Smooth muscle cell (in vitro differentiated cells): ENCODE data around the gene ABLIM2. TPM values are rescaled to one million over a fixed set of nuclear protein-coding genes. Genes with fewer than 3 reads are reported as not detected.

ENCODE experiments used
- DNase-seq: peaks from one replicate; lab custom pipeline; 2025; ENCODE audit not compliant: unreplicated experiment; lab: John Stamatoyannopoulos, UW
- H2AFZ ChIP-seq: fragments of 200-600 bp; sonication (generic); 2 replicates; pipeline ENCODE4 v1.6.0; 2016; ENCODE audit warnings: antibody characterized with exemption, low read depth, mild to moderate bottlenecking
- H3F3A ChIP-seq: fragments of 200-600 bp; sonication (generic); 2 replicates; pipeline ENCODE4 v1.6.0; 2017; ENCODE audit warnings: antibody characterized with exemption, low read depth
- H3K27ac ChIP-seq: fragments of 200-600 bp; sonication (generic); 2 replicates; pipeline ENCODE4 v1.5.1; 2016; ENCODE audit warnings: low read depth, mild to moderate bottlenecking
- H3K27me3 ChIP-seq: fragments of 200-600 bp; sonication (generic); 2 replicates; pipeline ENCODE4 v1.6.1; 2016; ENCODE audit warnings: low read depth, mild to moderate bottlenecking
- H3K36me3 ChIP-seq: fragments of 200-600 bp; sonication (generic); 2 replicates; pipeline ENCODE4 v1.5.1; 2016; ENCODE audit warnings: low read depth
- H3K4me1 ChIP-seq: fragments of 200-600 bp; sonication (generic); 2 replicates; pipeline ENCODE4 v1.5.1; 2016; ENCODE audit warnings: low read depth
- H3K4me2 ChIP-seq: fragments of 200-600 bp; sonication (generic); 2 replicates; pipeline ENCODE4 v1.6.0; 2016; ENCODE audit warnings: mild to moderate bottlenecking
- H3K4me3 ChIP-seq: fragments of 200-600 bp; sonication (generic); 2 replicates; pipeline ENCODE4 v1.5.1; 2016; ENCODE audit warnings: mild to moderate bottlenecking
- H3K79me2 ChIP-seq: fragments of 200-600 bp; sonication (generic); 2 replicates; pipeline ENCODE4 v1.6.0; 2016; ENCODE audit warnings: low read depth, mild to moderate bottlenecking
- H3K9ac ChIP-seq: fragments of 200-600 bp; sonication (generic); 2 replicates; pipeline ENCODE4 v1.6.0; 2016; ENCODE audit warnings: low read depth
- H3K9me3 ChIP-seq: fragments of 200-600 bp; sonication (generic); replicated peaks from 2 replicates; pipeline ENCODE4 v1.5.1; 2016; ENCODE audit warnings: low read depth
- H4K20me1 ChIP-seq: fragments of 200-600 bp; sonication (generic); 2 replicates; pipeline ENCODE4 v1.6.0; 2016; ENCODE audit warnings: low read depth
- WGBS: methylation state at CpG from one replicate; pipeline ENCODE4 v1.1.7; 2016; ENCODE audit warnings: low lambda C conversion rate; 5-methylcytosine and 5-hydroxymethylcytosine counted together
- polyA plus RNA-seq: library from polyadenylated mRNA; unstranded; fragments of >200 nt; fragmentation: Nextera tagmentation; extraction: Ambion mirVana; gene quantifications from 2 replicates; pipeline ENCODE4 v1.2.1, GENCODE V29; 2016
- total RNA-seq: library from RNA; depleted of rRNA; stranded (reverse); fragments of >200 nt; gene quantifications from 2 replicates; pipeline ENCODE4 v1.2.3, GENCODE V29; 2014
- TF ChIP-seq, protein P1 (sequence below): fragments of 200-600 bp; sonication (generic); IDR thresholded peaks from 2 replicates; pipeline ENCODE4 v1.5.1; 2017; ENCODE audit warnings: borderline replicate concordance, mild to moderate bottlenecking, antibody characterized with exemption; ENCODE audit not compliant: insufficient read depth, poor library complexity, severe bottlenecking

The ABLIM2 gene
- total and polyA plus RNA-seq, 2 experiments from 2014 or later: 0.08 TPM; not detected in 1

- Histone ChIP-seq H3F3A (no peaks in the 10 kb centered on the region), H3K27me3 (no peaks in the 10 kb centered on the region), H3K9ac (no peak overlapping the region), H3K9me3 (no peaks in the 10 kb centered on the region), H3K79me2 (peaks cover 17% of the 10 kb centered on the region), H3K36me3 (no peaks in the 10 kb centered on the region), H2AFZ (no peak overlapping the region), H3K4me3 (no peak overlapping the region), H3K27ac (no peak overlapping the region), H4K20me1 (no peaks in the 10 kb centered on the region), H3K4me2 (no peak overlapping the region), H3K4me1 (peaks cover 14% of the 10 kb centered on the region)
- TF ChIP-seq, protein P1, sequence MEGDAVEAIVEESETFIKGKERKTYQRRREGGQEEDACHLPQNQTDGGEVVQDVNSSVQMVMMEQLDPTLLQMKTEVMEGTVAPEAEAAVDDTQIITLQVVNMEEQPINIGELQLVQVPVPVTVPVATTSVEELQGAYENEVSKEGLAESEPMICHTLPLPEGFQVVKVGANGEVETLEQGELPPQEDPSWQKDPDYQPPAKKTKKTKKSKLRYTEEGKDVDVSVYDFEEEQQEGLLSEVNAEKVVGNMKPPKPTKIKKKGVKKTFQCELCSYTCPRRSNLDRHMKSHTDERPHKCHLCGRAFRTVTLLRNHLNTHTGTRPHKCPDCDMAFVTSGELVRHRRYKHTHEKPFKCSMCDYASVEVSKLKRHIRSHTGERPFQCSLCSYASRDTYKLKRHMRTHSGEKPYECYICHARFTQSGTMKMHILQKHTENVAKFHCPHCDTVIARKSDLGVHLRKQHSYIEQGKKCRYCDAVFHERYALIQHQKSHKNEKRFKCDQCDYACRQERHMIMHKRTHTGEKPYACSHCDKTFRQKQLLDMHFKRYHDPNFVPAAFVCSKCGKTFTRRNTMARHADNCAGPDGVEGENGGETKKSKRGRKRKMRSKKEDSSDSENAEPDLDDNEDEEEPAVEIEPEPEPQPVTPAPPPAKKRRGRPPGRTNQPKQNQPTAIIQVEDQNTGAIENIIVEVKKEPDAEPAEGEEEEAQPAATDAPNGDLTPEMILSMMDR: no peak
- 87% methylated on average over 13 of the region's 13 CpGs for WGBS
- no peak for DNase-seq
Measured at GRCh38 chr4:8197521-8197920, 38.9 kb upstream of the ABLIM2 start.

- H3K27me3 ChIP-seq: no peaks in the 10 kb centered on the region
- no peaks in the 10 kb centered on the region for H3K36me3 ChIP-seq
- H3K79me2 ChIP-seq: peaks cover 15% of the 10 kb centered on the region
- H4K20me1 ChIP-seq: no peaks in the 10 kb centered on the region
- peaks cover 11% of the 10 kb centered on the region for H3K4me1 ChIP-seq
- no peak overlapping the region for H3K9ac ChIP-seq
- no peak overlapping the region for H3K4me2 ChIP-seq
- TF ChIP-seq, protein P1: no peak
- H3K27ac ChIP-seq: no peak overlapping the region
- no peak for DNase-seq
- 88% methylated on average over 20 of the region's 20 CpGs for WGBS
- no peak overlapping the region for H3K4me3 ChIP-seq
- H2AFZ ChIP-seq: no peak overlapping the region
- H3F3A ChIP-seq: no peaks in the 10 kb centered on the region
- no peaks in the 10 kb centered on the region for H3K9me3 ChIP-seq
Measured at GRCh38 chr4:8195841-8196458, 37.3 kb upstream of the ABLIM2 start.

GRCh38 chr4:8195431-8195830 lies 36.8 kb upstream of the ABLIM2 start:
- Histone ChIP-seq H3K36me3 (no peaks in the 10 kb centered on the region), H2AFZ (no peak overlapping the region), H3F3A (no peaks in the 10 kb centered on the region), H3K27ac (no peak overlapping the region), H3K4me1 (peaks cover 7% of the 10 kb centered on the region), H4K20me1 (no peaks in the 10 kb centered on the region), H3K9ac (no peak overlapping the region), H3K4me2 (no peak overlapping the region), H3K27me3 (no peaks in the 10 kb centered on the region), H3K9me3 (no peaks in the 10 kb centered on the region), H3K79me2 (peaks cover 10% of the 10 kb centered on the region), H3K4me3 (no peak overlapping the region)
- no peak for DNase-seq
- 93% methylated on average over 7 of the region's 7 CpGs for WGBS
- TF ChIP-seq, protein P1: no peak
